HG03095 (cell line): ENCODE measurements around the gene NAA35.
"Not testable (repeated sequence)": the region's sequence is repeated elsewhere in the genome, so short reads cannot be mapped to it uniquely, and the experiment has no call there.

Experiments used
- ATAC-seq: cut with Tn5 transposase; IDR thresholded peaks from one replicate; pipeline ENCODE4 v1.9.1; 2021; ENCODE audit warnings: moderate library complexity; ENCODE audit not compliant: unreplicated experiment

The NAA35 gene

GRCh38 chr9:86022687-86023266, 81.8 kb downstream of the NAA35 start:
- ATAC-seq, result no peak

DNA sequence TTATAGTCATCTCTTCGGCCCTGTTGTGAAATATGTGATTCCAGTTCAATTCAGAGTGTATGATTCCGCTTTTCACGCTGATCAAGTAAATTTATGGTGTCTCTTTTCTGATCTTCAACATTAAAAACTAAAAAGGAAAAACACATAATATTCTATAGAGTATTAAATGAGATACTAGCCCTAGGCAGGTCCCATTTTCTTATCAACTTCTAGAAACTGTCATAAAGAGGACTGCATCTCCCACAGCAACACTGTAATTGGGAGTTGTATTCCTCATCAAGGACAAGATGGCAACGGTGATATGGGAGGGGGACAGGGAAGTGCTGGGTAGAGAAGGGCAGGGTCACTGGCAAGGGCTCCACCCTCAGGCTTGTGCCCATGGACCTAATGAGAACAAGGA, 86.8 kb downstream of the NAA35 start:
- no peak for ATAC-seq

GRCh38 chr9:86034863-86035734, 94.2 kb downstream of the NAA35 start:
- no peak for ATAC-seq

DNA sequence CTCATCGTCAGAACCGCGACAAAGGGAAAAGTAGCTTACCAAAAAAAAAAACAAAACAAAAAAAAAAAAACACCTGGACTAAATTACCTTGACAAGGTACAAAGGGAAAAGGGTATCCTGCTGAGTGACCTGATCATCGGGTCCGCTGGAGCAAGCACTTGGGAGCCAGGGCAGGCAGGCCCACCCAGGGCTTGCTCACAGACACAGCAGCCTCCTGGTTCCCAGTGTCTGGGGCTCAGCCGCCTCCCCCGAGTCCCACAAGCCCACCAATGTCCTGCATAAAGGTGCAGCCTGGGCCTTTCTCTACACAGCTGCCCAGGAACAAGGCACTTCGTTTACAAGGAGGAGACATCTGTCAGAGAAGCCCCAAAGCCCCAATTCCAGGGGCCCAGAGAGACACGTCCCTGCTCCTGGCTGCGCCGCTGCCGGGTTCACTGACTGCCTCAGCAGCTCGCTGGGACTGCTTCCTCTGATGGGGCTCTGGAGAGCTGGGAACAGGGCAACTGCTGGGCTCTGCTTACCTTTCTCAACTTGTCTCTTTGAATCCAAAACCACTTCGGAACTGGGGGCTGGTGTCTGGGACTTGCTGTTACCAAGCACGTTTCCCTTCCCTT, 95.0 kb downstream of the NAA35 start:
- no peak for ATAC-seq

GRCh38 chr9:86036555-86036954, 95.6 kb downstream of the NAA35 start:
- ATAC-seq, result no peak

GRCh38 chr9:86039991-86040860, 99.3 kb downstream of the NAA35 start:
- no peak for ATAC-seq

DNA sequence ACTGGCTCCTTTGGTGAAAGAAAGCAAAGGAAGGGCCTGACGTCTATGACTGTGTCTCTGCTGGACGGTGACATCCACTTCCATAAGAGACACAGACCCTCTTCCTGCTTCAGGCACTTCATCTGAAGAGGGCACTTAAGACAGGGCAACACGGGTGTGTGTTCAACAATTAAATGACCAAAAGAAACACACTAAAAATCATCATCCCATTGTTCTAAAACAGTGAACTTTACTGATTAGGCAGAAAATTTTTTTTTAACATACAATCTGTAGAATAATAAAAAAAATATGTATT, 99.9 kb downstream of the NAA35 start:
- no peak for ATAC-seq

- no peak for ATAC-seq
These were observed 100.4 kb downstream of the NAA35 start for GRCh38 chr9:86041311-86041741.

DNA sequence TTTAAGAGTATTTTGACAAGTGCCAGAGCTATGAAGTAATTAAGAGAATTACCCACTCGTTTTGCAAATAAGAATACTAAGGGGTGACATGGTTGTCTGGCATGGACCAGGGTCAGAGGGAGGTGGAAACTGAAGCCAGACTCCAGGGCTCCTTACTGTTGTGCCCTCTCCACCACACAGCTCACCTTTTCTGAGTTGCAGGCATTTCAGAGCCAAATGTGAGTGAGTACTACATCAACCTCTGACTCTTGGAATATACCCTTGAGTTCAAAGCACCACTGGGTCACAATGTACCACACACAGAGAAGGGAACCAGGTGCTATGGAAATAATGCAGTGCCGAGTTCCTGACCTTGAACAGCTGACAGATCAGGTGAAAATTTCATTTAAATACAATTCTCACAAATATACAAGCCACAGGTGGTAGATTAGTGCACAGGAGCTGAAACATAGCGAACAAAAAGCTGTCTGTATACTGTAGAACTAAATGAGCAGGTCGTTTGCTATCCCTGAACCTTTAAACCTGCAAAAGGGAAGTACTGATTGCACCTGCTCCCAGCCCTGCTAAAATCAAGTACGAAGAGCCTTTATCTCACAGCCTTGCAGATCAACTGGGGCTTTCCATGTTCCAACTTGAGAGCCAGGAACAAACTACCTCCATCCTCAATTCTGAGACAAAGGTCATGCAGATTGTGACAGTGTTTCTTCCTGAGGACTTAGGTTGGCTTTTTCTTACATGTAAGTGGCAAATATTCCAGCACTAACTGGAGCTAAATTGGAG, 101.4 kb downstream of the NAA35 start:
- no peak for ATAC-seq

DNA sequence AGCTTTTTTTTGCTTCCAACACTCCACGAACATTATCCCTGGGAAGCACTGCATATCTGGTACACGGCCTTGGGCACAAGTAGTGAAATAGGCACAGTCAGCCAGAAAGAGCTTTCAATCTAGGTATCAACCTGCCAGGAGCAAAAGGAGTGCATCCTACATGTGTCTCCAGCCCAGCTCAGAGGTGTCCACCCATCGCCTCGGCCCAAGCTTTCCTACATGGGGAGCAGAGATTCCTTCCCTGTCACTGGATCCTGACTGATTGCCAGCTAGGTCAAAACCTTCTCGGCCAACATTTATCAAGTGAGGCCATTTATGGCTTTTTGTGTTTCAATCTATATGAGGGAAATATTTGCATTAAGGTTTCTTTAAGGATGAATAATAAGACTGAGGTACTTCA, 102.6 kb downstream of the NAA35 start:
- no peak for ATAC-seq

- no peak for ATAC-seq
These were observed 103.1 kb downstream of the NAA35 start for GRCh38 chr9:86043999-86044398.

GRCh38 chr9:86045654-86046053, 104.7 kb downstream of the NAA35 start:
- ATAC-seq, result no peak

- ATAC-seq, result no peak
These were observed 105.2 kb downstream of the NAA35 start for GRCh38 chr9:86046071-86046636.

- no peak for ATAC-seq
These were observed 106.0 kb downstream of the NAA35 start for GRCh38 chr9:86046930-86047341.

- no peak for ATAC-seq
These were observed 106.4 kb downstream of the NAA35 start for GRCh38 chr9:86047361-86047760.

DNA sequence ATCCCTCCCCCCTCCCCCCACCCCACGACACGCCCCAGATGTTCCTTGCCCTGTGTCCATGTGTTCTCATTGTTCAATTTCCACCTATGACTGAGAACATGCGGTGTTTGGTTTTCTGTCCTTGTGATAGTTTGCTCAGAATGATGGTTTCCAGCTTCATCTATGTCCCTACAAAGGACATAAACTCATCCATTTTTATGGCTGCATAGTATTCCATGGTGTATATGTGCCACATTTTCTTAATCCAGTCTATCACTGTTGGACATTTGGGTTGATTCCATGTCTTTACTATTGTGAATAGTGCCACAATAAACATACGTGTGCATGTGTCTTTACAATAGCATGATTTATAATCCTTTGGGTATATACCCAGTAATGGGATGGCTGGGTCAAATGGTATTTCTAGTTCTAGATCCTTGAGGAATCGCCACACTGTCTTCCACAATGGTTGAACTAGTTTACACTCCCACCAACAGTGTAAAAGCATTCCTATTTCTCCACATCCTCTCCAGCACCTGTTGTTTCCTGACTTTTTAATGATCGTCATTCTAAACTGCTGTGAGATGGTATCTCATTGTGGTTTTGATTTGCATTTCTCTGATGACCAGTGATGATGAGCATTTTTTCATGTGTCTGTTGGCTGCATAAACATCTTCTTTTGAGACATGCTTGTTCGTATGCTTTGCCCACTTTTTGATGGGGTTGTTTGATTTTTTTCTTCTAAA, 107.2 kb downstream of the NAA35 start:
- not testable (repeated sequence) for ATAC-seq

DNA sequence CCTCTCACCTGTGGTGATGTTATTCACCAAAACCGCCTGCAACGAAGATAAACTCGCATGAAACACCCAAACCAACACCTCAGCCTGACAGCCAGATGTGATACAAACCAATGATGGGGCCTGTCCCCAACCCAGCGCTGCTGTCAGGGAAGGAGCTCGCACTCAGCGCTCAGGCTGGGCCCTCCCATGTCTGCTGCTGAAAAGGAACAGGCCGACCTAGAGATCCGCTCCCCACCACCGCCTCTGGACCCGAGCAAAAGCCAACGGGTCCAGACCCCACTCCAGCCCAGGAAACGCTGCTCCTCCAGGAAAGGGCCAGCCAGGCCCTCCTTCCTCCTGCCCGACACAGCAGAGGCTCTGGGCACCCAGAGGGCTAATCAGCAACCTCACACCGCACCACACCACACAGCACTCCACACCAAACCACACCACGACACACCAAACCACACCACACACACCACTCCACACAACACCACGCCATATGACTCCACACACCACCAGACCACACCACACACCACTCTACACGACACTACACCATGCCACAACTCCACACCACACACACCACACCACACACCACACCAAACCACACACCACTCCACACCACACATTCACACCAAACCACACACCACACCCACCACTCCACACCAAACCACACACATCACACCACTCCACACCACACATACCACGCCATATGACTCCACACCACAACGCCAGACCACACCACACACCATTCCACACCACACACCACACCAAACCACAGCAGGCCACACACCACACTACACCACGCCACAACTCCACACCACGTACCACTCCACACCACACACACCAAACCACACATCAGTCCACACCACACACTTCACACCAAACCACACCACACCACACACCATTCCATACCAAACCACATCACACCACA, 111.9 kb downstream of the NAA35 start:
- no peak for ATAC-seq

GRCh38 chr9:86054695-86055094, 113.7 kb downstream of the NAA35 start:
- ATAC-seq, result no peak
